Muscle layer of colon (tissue), 2 donors: ENCODE data around the gene PRR13.
"Not testable (repeated sequence)": the region's sequence is repeated elsewhere in the genome, so short reads cannot be mapped to it uniquely, and the experiment has no call there.

Experiments used
- H3K27ac ChIP-seq: one replicate; pipeline ENCODE4 v1.7.0; 2013; ENCODE audit warnings: low read depth, mild to moderate bottlenecking, low read length, moderate library complexity
- H3K27me3 ChIP-seq, 2 donors: one replicate each; pipeline ENCODE4 v1.7.0; 2013; ENCODE audit warnings: low read length in 2 of 2, mild to moderate bottlenecking in 2 of 2; ENCODE audit not compliant: insufficient read depth in 2 of 2, control insufficient read depth in 1 of 2
- H3K36me3 ChIP-seq: one replicate; pipeline ENCODE4 v1.7.0; 2013; ENCODE audit warnings: mild to moderate bottlenecking, low read length; ENCODE audit not compliant: insufficient read depth
- H3K4me1 ChIP-seq: one replicate; pipeline ENCODE4 v1.7.0; 2013; ENCODE audit warnings: mild to moderate bottlenecking, low read length; ENCODE audit not compliant: insufficient read depth
- H3K4me3 ChIP-seq, 2 donors: one replicate each; pipeline ENCODE4 v1.7.0; 2013; ENCODE audit warnings: low read length in 2 of 2, low read depth in 1 of 2, mild to moderate bottlenecking in 1 of 2, moderate library complexity in 1 of 2
- H3K9ac ChIP-seq: one replicate; pipeline ENCODE4 v1.7.0; 2013; ENCODE audit warnings: low read length
- H3K9me3 ChIP-seq: one replicate; pipeline ENCODE4 v1.7.0; 2013; ENCODE audit warnings: mild to moderate bottlenecking, low read length
- donor health status: abdominal sarcoma.
- donor health status: Adenocarcinoma of cecum.

The PRR13 gene

GRCh38 chr12:53441040-53441833 lies at the start of gene PRR13:
PRR13 (plus strand) TSS chr12:53441734; CDS start chr12:53442715, 981 bp downstream.
- Histone ChIP-seq H3K27ac (peak within 1 kb of the TSS; percentile 97), H3K4me1 (peaks cover 16% of the 10 kb centered on the region), H3K4me3 (peak within 1 kb of the TSS; percentile 96 to 97)

GRCh38 chr12:53399896-53400295 lies 41.6 kb upstream of the PRR13 start:
- Histone ChIP-seq H3K36me3 (no peaks in the 10 kb centered on the region), H3K9me3 (no peaks in the 10 kb centered on the region), H3K9ac (no peak overlapping the region), H3K27ac (no peak overlapping the region), H3K4me1 (peaks cover 9% of the 10 kb centered on the region), H3K4me3 (no peak overlapping the region), H3K27me3 (no peaks in the 10 kb centered on the region)

More at GRCh38 chr12:53441040-53441833, at the start of gene PRR13:
- Histone ChIP-seq H3K9ac (peak within 1 kb of the TSS; percentile 95), H3K9me3 (no peaks in the 10 kb centered on the region), H3K27me3 (no peaks in the 10 kb centered on the region), H3K36me3 (peaks cover 12% of the 10 kb centered on the region)

GRCh38 chr12:53402351-53402750 lies 39.2 kb upstream of the PRR13 start:
- not testable (repeated sequence) for H3K27me3 ChIP-seq, H3K36me3 ChIP-seq, H3K9ac ChIP-seq, H3K9me3 ChIP-seq, H3K27ac ChIP-seq, H3K4me3 ChIP-seq, H3K4me1 ChIP-seq

- Histone ChIP-seq H3K4me1 (peaks cover 9% of the 10 kb centered on the region), H3K4me3 (no peak overlapping the region), H3K9me3 (no peaks in the 10 kb centered on the region), H3K9ac (no peak overlapping the region), H3K27me3 (no peaks in the 10 kb centered on the region), H3K36me3 (no peaks in the 10 kb centered on the region), H3K27ac (no peak overlapping the region)
Observed at GRCh38 chr12:53402871-53403270, 38.7 kb upstream of the PRR13 start.

GRCh38 chr12:53410951-53411350 lies 30.6 kb upstream of the PRR13 start:
- no peak overlapping the region for H3K9ac ChIP-seq
- no peaks in the 10 kb centered on the region for H3K27me3 ChIP-seq
- no peaks in the 10 kb centered on the region for H3K9me3 ChIP-seq
- H3K27ac ChIP-seq = no peak overlapping the region
- peaks cover 41% of the 10 kb centered on the region for H3K4me1 ChIP-seq
- peaks cover 32% of the 10 kb centered on the region for H3K36me3 ChIP-seq
- no peak overlapping the region for H3K4me3 ChIP-seq

- H3K4me1 ChIP-seq = peaks cover 42% of the 10 kb centered on the region
- no peak overlapping the region for H3K4me3 ChIP-seq
- H3K36me3 ChIP-seq = peaks cover 32% of the 10 kb centered on the region
- H3K27me3 ChIP-seq = no peaks in the 10 kb centered on the region
- H3K9me3 ChIP-seq = no peaks in the 10 kb centered on the region
- H3K9ac ChIP-seq = no peak overlapping the region
- H3K27ac ChIP-seq = peak overlapping the region; percentile 53
Observed at GRCh38 chr12:53413485-53414204, 27.9 kb upstream of the PRR13 start.

GRCh38 chr12:53414756-53415417 lies 26.6 kb upstream of the PRR13 start:
- Histone ChIP-seq H3K4me1 (peaks cover 42% of the 10 kb centered on the region), H3K9ac (no peak overlapping the region), H3K27me3 (no peaks in the 10 kb centered on the region), H3K27ac (peak overlapping the region; percentile 49), H3K36me3 (peaks cover 20% of the 10 kb centered on the region), H3K9me3 (no peaks in the 10 kb centered on the region), H3K4me3 (no peak overlapping the region)

GRCh38 chr12:53415752-53416389 lies 25.7 kb upstream of the PRR13 start:
- H3K27me3 ChIP-seq, H3K4me3 ChIP-seq, H3K9me3 ChIP-seq, H3K9ac ChIP-seq: not testable (repeated sequence)
- H3K4me1 ChIP-seq = peaks cover 42% of the 10 kb centered on the region
- peak overlapping the region; percentile 49 for H3K27ac ChIP-seq
- H3K36me3 ChIP-seq = peaks cover 13% of the 10 kb centered on the region

GRCh38 chr12:53417291-53417816 lies 24.2 kb upstream of the PRR13 start:
- H3K9ac ChIP-seq, H3K9me3 ChIP-seq, H3K27ac ChIP-seq, H3K36me3 ChIP-seq, H3K4me3 ChIP-seq, H3K27me3 ChIP-seq: not testable (repeated sequence)
- H3K4me1 ChIP-seq = peaks cover 34% of the 10 kb centered on the region

- Histone ChIP-seq H3K27ac (no peak overlapping the region), H3K27me3 (no peaks in the 10 kb centered on the region), H3K9ac (no peak overlapping the region), H3K4me3 (no peak overlapping the region), H3K36me3 (no peaks in the 10 kb centered on the region), H3K9me3 (no peaks in the 10 kb centered on the region), H3K4me1 (peaks cover 26% of the 10 kb centered on the region)
Observed at GRCh38 chr12:53418221-53418620, 23.3 kb upstream of the PRR13 start.

- H3K4me1 ChIP-seq = peaks cover 13% of the 10 kb centered on the region
- H3K36me3 ChIP-seq = no peaks in the 10 kb centered on the region
- H3K27me3 ChIP-seq = no peaks in the 10 kb centered on the region
Observed at GRCh38 chr12:53419756-53420155, 21.8 kb upstream of the PRR13 start.

More at GRCh38 chr12:53419756-53420155, 21.8 kb upstream of the PRR13 start:
- no peaks in the 10 kb centered on the region for H3K9me3 ChIP-seq
- H3K4me3 ChIP-seq = no peak overlapping the region
- H3K27ac ChIP-seq = no peak overlapping the region
- H3K9ac ChIP-seq = no peak overlapping the region
